ENCODE data around the gene STUB1. TPM values are rescaled to one million over a fixed set of nuclear protein-coding genes. Genes with fewer than 3 reads are reported as not detected.

The STUB1 gene
- total RNA-seq, 1 experiment from 2014 or later: 301 TPM

DNA sequence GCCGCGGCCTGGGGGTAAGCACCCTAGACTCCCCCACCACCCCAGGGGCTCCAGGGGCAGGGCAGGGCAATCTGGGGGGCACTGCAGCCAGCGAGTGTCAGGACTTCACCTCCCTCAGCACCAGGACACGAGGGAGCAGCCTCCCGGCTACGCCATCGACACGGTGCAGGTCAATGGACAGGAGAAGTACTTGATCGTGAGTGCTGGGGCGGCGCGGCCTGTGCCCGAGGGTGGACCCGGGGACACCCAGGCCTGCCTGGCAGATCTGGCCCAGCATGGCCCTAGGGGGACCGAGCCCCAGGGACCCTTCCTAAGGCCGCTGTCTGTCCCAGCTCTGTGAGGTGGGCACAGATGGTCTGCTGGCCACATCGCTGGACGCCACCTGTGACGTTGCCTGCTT lies 7.8 kb upstream of the STUB1 start:
- Histone ChIP-seq H3K27me3 (no peaks in the 10 kb centered on the region), H3K36me3 (peaks cover 63% of the 10 kb centered on the region)
- no peak for DNase-seq

DNA sequence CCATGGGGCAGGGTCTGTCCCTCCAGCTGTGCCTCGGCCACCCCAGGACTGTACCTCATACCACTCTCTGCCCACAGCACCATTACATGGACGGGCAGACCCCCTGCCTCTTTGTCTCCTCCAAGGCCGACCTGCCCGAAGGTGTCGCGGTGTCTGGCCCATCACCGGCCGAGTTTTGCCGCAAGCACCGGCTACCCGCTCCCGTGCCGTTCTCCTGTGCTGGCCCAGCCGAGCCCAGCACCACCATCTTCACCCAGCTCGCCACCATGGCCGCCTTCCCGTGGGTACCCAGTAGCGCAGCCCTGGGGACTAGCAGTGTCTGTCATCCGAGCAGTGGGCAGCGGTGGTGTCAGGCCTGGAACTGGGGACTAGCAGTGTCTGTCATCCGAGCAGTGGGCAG lies 7.4 kb upstream of the STUB1 start:
- Histone ChIP-seq H3K9me3 (no peaks in the 10 kb centered on the region), H3K36me3 (peaks cover 59% of the 10 kb centered on the region), H3K27me3 (no peaks in the 10 kb centered on the region), H3K4me3 (no peak overlapping the region)
- DNase-seq: no peak

More for the DNA sequence above, 7.8 kb upstream of the STUB1 start:
- Histone ChIP-seq H3K9me3 (no peaks in the 10 kb centered on the region), H3K4me3 (no peak overlapping the region)

DNA sequence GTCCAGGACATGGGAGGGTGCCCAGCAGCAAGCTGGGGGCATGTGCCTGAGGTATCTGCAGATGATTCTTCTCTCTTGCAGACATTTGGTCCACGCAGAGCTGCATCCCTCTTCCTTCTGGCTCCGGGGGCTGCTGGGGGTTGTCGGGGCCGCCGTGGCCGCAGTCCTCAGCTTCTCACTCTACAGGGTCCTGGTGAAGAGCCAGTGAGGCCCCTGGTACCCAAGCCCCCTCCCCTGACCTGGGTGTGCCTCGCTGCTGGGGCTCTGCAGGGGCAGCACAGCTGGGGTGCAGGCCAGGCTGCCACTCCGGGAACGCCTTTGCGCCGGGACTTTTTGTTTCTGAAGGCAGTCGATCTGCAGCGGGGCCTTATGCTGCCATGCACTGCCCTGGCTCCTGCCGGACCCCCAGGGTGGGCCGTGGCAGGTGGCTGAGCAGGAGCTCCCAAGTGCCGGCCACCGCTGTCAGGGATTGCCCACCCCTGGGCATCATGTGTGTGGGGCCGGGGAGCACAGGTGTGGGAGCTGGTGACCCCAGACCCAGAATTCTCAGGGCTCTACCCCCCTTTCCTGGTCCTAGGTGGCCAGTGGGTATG lies 6.7 kb upstream of the STUB1 start:
- Histone ChIP-seq H3K27me3 (no peaks in the 10 kb centered on the region), H3K4me3 (no peak overlapping the region), H3K36me3 (peaks cover 55% of the 10 kb centered on the region), H3K9me3 (no peaks in the 10 kb centered on the region)
- DNase-seq: no peak

DNA sequence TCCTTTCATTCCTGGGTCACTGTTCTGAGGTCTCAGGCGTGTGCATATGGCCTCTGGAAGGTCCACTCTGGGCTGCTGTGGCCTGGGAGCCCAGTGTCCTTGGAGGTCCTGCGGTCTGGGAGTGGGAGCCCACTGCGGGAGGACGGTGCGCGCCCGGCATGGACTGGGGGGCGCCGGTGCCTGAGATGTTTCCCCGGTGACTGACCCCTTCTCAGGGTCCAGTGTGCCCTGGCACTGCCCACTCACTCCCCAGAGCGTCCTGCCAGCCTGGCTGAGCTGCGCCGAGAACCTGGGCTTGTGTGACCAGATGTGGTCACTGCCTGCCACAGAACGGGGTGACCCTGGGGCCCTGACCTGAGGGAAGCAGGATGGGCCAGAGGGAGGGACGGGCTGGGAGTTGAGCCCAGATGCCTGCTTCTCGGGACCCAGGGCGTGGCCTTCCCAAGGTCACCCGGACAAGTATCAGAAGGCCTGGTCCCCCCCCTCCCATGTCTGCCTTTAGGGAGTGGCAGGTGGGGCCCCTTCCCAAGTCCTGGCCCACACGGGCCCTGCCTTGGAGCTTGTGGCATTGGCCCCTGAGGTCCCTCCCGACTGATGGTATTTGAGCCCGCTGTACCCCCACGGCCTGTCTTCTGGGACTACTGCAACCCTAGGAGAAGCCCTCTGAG lies 5.9 kb upstream of the STUB1 start:
- no peak for DNase-seq
- H3K36me3 ChIP-seq: peaks cover 49% of the 10 kb centered on the region
- no peak overlapping the region for H3K4me3 ChIP-seq
- H3K9me3 ChIP-seq: no peaks in the 10 kb centered on the region
- no peaks in the 10 kb centered on the region for H3K27me3 ChIP-seq

DNA sequence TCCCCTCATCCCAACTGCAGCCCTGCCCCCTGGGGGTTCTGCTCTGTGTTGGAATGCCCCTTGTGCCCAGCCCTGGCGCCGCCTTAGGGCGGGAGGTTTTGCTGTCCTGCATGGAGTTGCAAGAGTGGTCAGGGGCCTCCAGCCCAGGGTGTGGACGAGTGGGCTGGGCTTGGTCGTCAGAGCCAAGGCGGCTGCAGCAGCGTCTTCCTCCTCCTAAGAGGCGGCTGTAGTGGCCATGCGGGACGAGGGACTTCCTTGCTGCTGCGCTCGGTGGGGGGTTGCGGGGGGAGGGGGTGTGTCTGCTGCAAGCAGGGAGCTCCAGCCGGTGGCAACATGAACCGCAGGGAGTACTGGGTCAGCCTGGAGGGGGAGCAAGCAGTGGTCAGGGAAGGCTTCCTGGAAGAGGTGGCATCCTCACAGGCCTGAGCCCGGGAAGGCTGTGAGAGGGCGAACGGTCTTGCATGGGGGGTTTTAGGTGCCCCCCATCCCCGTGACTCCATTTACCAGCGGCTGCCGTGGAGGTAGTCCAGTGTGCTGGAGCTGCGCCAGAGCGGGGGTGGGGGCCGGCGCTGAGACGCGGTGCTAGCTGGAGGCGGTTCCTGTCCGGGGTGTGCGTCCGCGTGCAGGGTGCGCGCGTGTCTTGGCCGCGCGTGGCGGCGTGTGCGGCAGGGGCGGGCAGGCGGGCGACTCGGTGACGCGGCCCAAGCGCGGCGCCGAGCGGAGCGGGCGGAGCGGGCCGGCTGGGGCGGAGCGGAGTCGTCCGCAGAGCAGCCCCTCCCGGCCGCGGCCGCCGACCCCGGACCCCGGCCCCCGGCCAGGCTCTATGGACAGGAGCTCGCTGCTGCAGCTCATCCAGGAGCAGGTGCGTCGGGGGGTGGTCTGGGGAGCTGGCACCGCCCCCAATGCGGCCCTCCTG lies 5.0 kb upstream of the STUB1 start, which contains the start of gene RHBDL1:
Gene RHBDL1 (plus strand): TSS at position 704 of the 916 bp plus-strand sequence. CDS start 120 bp downstream, at position 824.
- no peaks in the 10 kb centered on the region for H3K9me3 ChIP-seq
- H3K4me3 ChIP-seq: no peak within 1 kb of the TSS
- no peaks in the 10 kb centered on the region for H3K27me3 ChIP-seq
- peaks cover 40% of the 10 kb centered on the region for H3K36me3 ChIP-seq
- no peak for DNase-seq

DNA sequence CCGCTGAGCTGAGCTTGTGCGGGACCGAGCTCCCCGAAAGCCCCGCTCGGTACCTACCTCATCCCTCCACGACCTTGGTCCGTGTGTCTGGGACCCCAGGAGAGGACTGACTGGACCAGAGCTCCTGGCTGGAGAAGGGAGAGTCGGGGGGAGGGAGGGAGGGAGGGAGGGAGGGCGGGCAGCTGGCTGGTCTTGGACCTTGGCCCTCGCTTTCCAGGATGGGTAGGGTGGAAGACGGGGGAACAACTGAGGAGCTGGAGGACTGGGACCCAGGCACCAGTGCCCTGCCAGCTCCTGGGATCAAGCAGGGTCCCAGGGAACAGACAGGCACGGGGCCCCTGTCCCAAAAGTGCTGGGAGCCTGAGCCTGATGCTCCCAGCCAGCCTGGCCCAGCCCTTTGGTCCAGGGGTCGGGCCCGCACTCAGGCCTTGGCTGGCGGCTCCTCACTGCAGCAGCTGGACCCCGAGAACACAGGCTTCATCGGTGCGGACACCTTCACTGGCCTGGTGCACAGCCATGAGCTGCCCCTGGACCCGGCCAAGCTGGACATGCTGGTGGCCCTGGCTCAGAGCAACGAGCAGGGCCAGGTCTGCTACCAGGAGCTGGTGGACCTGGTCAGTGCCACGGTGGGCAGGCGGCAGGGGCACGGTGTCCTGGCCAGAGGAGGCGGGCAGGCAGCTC lies 4.2 kb upstream of the STUB1 start:
- Histone ChIP-seq H3K36me3 (peaks cover 33% of the 10 kb centered on the region), H3K4me3 (no peak overlapping the region), H3K27me3 (no peaks in the 10 kb centered on the region), H3K9me3 (no peaks in the 10 kb centered on the region)
- no peak for DNase-seq

DNA sequence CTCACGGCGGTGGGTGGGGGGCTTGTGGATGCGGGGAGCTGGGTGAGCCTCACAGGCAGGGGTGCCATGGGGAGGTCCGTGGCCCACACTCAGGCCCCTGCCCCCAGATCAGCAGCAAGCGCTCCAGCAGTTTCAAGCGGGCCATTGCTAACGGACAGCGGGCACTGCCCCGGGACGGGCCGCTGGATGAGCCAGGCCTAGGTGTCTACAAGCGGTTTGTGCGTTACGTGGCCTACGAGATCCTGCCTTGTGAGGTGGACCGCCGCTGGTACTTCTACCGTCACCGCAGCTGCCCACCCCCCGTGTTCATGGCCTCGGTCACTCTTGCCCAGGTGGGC lies 3.7 kb upstream of the STUB1 start:
- no peaks in the 10 kb centered on the region for H3K9me3 ChIP-seq
- peaks cover 34% of the 10 kb centered on the region for H3K36me3 ChIP-seq
- DNase-seq: no peak
- no peak overlapping the region for H3K4me3 ChIP-seq
- no peaks in the 10 kb centered on the region for H3K27me3 ChIP-seq

DNA sequence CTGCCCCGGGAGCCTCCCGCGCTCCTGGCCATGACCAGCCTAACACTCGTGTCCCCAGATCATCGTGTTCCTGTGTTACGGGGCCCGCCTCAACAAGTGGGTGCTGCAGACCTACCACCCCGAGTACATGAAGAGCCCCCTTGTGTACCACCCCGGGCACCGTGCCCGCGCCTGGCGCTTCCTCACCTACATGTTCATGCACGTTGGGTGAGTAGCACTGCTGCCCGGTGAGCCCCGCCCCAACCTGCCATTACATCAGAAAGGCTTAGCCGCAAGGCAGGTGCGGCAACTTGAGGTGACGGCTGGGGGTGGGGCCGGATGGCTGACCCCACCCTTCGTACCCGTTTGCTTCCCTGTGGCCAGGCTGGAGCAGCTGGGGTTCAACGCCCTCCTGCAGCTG lies 3.3 kb upstream of the STUB1 start:
- Histone ChIP-seq H3K27me3 (no peaks in the 10 kb centered on the region), H3K4me3 (no peak overlapping the region), H3K36me3 (peaks cover 36% of the 10 kb centered on the region), H3K9me3 (no peaks in the 10 kb centered on the region)
- no peak for DNase-seq

DNA sequence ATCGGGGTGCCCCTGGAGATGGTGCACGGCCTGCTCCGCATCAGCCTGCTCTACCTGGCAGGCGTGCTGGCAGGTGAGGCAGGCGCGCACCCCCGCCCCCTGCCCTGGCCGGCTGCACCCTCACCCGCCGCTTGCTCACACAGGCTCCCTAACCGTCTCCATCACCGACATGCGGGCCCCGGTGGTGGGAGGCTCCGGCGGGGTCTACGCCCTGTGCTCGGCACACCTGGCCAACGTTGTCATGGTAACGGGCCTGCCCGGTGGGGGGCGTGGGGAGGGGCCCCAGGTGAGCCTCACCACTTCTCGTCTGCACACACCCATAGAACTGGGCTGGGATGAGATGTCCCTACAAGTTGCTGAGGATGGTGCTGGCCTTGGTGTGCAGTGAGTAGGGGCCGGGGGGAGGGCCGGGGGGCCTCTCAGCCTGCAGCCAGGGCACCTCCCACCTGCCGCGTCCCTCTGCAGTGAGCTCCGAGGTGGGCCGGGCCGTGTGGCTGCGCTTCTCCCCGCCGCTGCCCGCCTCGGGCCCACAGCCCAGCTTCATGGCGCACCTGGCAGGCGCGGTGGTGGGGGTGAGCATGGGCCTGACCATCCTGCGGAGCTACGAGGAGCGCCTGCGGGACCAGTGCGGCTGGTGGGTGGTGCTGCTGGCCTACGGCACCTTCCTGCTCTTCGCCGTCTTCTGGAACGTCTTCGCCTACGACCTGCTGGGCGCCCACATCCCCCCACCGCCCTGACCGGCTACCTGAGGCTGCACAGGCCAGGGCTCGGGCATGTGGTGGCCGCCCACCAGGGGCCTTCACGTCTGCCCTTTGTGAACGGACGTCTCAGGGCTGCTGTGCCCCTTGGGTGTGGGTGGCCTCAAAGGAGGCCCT lies 2.7 kb upstream of the STUB1 start:
- no peaks in the 10 kb centered on the region for H3K9me3 ChIP-seq
- no peaks in the 10 kb centered on the region for H3K27me3 ChIP-seq
- H3K4me3 ChIP-seq: no peak overlapping the region
- DNase-seq: no peak
- peaks cover 36% of the 10 kb centered on the region for H3K36me3 ChIP-seq

DNA sequence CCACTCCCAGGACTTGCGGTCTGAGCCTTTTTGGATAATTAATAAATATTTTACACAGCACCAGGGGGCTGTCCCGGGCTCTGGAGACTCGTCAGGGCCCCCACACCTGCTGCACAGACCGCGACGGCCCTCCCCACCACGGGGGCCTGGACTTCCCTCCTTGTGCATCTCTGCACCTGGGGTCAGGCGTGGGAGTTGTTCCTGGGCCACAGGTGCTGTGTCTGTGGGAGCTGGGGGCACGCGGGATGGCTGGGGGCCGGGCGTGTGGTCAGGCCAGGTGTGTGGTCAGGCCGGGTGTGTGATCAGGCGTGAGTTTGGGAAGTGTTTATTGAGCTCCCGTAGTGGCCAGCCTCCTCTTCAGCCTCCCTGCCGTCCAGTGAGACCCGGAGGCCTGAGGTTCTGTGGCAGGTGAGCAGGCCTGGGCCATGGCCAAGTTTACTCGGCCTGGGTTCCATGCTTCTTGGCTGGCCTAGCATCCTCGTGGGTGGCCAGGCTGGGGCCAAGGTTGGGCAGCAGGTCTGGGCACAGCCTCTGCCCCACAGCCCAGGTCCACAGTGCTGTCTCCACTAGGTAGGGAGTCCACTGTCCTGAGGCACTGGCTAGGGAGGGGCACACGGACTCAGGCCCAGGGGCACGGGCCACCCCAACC lies 1.9 kb upstream of the STUB1 start:
- peaks cover 38% of the 10 kb centered on the region for H3K36me3 ChIP-seq
- no peak overlapping the region for H3K4me3 ChIP-seq
- no peaks in the 10 kb centered on the region for H3K27me3 ChIP-seq
- no peak for DNase-seq
- no peaks in the 10 kb centered on the region for H3K9me3 ChIP-seq

DNA sequence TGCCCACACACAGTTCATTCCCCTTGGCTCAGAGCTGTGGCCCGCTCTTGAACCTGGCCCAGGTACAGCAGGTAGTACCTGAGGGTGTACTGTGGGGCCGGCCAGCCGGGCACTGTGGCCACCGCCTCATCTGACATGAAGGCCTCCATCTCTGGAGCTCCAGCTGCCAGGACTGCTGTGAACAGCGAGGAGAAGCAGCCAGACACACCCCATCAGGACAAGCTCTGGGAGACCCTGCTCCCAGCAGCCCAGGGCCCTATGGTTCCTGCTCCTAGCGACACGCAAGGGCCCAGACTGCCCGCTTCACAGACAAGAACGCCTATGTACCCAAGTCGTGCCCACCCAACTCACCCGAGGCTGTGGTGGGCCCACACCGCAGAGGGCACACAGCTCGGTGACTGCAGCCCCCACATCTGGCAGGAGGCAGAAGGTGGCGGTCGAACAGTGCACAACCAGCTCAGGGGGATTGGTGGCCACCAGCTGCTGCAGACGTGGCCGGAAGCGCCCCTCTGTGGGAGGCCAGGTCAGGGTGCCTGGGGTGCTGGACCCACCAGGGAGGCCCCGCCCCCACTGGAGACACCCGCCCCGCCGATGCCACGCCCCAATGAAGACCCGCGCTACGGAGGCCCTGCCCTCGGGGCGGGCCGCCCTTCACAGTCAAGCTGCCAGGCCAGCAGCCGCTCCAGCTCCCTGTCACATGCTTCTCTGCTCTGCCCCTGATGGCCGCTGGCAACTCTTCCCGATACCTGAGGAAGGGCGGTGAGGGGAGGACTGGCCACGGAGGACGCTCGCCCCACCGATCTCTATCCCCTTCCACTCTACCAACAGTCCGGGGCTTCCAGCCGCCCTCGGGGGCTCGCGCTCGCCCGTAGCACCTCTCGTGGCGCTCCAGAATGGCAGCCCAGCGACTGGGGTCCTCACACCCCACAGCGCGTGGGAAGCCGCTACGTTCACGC lies 1.1 kb upstream of the STUB1 start:
- Histone ChIP-seq H3K4me3 (peak overlapping the region; percentile 40), H3K27me3 (no peaks in the 10 kb centered on the region), H3K36me3 (peaks cover 37% of the 10 kb centered on the region), H3K9me3 (no peaks in the 10 kb centered on the region)
- DNase-seq: peak; percentile 50

DNA sequence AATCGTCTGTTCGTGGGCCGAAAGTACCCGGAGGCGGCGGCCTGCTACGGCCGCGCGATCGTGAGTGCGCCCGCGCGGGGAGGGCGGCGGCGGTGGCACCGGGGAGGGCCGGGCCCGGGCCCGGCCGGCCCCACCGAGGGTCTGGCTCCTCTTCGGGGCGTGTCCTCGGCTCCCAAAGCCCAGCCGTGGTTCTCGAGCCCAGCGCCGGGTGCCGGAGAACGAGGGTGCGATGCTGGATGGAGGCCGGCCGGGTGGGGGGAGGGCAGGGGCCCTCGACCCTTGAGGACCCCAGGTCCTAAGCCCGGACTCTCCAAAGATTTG lies 375 bp downstream of the STUB1 start:
- Histone ChIP-seq H3K27me3 (no peaks in the 10 kb centered on the region), H3K36me3 (peaks cover 40% of the 10 kb centered on the region), H3K4me3 (peak overlapping the region; percentile 71), H3K9me3 (no peaks in the 10 kb centered on the region)
- DNase-seq: no peak

DNA sequence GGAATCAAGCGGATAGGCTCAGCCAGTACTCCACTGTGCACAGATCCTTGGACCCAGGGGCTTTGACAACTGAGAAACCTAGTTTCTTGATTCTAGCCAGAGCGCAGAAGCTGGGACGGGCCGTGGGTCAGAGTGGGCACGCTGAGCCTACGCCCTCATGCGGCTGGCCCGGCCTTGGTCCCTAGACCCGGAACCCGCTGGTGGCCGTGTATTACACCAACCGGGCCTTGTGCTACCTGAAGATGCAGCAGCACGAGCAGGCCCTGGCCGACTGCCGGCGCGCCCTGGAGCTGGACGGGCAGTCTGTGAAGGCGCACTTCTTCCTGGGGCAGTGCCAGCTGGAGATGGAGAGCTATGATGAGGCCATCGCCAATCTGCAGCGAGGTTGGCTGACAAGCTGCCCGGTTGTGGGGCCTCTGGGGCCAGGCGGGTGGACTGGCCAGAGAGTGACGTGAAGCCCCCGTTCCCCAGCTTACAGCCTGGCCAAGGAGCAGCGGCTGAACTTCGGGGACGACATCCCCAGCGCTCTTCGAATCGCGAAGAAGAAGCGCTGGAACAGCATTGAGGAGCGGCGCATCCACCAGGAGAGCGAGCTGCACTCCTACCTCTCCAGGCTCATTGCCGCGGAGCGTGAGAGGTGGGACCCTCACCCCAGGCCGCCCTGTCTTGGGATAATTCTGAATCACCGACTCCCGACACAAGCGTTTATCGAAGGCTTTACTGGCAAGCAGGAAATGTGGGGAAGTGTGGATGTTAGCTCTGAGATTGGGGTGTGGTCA lies 946 bp downstream of the STUB1 start:
- peak; percentile 84 for DNase-seq
- H3K27me3 ChIP-seq: no peaks in the 10 kb centered on the region
- H3K36me3 ChIP-seq: peaks cover 46% of the 10 kb centered on the region
- no peaks in the 10 kb centered on the region for H3K9me3 ChIP-seq
- H3K4me3 ChIP-seq: peak overlapping the region; percentile 71

DNA sequence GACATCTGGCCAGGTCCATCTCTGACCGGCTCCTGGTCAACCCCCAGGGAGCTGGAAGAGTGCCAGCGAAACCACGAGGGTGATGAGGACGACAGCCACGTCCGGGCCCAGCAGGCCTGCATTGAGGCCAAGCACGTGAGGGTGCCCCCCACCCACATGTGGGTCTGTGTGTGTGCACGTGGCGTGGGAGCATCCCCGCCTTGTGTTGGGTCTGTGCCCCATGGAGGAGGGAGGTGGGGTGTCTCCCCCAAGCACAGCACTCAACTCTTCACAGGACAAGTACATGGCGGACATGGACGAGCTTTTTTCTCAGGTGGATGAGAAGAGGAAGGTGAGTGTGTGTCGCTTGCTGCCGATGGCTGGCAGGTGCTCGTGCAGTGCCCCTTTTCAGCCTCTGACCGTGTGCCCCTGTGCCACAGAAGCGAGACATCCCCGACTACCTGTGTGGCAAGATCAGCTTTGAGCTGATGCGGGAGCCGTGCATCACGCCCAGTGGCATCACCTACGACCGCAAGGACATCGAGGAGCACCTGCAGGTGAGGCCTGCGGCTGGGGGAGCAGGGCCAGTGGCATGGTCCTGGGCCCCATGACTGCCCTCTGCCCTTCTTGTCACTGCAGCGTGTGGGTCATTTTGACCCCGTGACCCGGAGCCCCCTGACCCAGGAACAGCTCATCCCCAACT lies 1.7 kb downstream of the STUB1 start:
- peak overlapping the region; percentile 71 for H3K4me3 ChIP-seq

More for the DNA sequence above, 1.7 kb downstream of the STUB1 start:
- Histone ChIP-seq H3K9me3 (no peaks in the 10 kb centered on the region), H3K36me3 (peaks cover 52% of the 10 kb centered on the region), H3K27me3 (no peaks in the 10 kb centered on the region)
- peak; percentile 56 for DNase-seq

All from MG63 (cell line).